Osteoblast (primary cell): ENCODE measurements around the gene XIAP. TPM values are rescaled to one million over a fixed set of nuclear protein-coding genes. Genes with fewer than 3 reads are reported as not detected.

ENCODE experiments used
- DNase-seq: peaks from one replicate; pipeline ENCODE4 v3.0.0; 2011; ENCODE audit warnings: low spot score, mixed read lengths; ENCODE audit not compliant: insufficient read length; ENCODE audit errors: missing footprints
- H2AFZ ChIP-seq: 2 replicates; pipeline ENCODE4 v1.6.0; 2011; ENCODE audit warnings: mild to moderate bottlenecking, low read length
- H3K27ac ChIP-seq: 2 replicates; pipeline ENCODE4 v1.5.1; 2011; ENCODE audit warnings: mild to moderate bottlenecking, low read depth, low read length, moderate library complexity
- H3K27me3 ChIP-seq: 2 replicates; pipeline ENCODE4 v1.6.0; 2012; ENCODE audit warnings: mild to moderate bottlenecking, control low read depth, inconsistent platforms, low read length, moderate library complexity; ENCODE audit not compliant: insufficient read depth
- H3K36me3 ChIP-seq: 2 replicates; pipeline ENCODE4 v1.5.1; 2011; ENCODE audit warnings: mild to moderate bottlenecking, low read length, control low read depth, moderate library complexity; ENCODE audit not compliant: insufficient read depth
- H3K4me1 ChIP-seq: 2 replicates; pipeline ENCODE4 v1.5.1; 2011; ENCODE audit warnings: mild to moderate bottlenecking, low read length, control low read depth, moderate library complexity; ENCODE audit not compliant: insufficient read depth
- H3K4me2 ChIP-seq: 2 replicates; pipeline ENCODE4 v1.6.0; 2011; ENCODE audit warnings: mild to moderate bottlenecking, low read length; ENCODE audit not compliant: insufficient read depth
- H3K4me3 ChIP-seq: fragments of 200-600 bp; sonication (generic); 3 replicates; pipeline ENCODE4 v1.5.1; 2012; ENCODE audit warnings: mild to moderate bottlenecking, low read length, inconsistent platforms; ENCODE audit not compliant: insufficient read depth
- H3K79me2 ChIP-seq: 2 replicates; pipeline ENCODE4 v1.6.0; 2012; ENCODE audit warnings: mild to moderate bottlenecking, low read length, control low read depth, inconsistent platforms; ENCODE audit not compliant: insufficient read depth
- H3K9me3 ChIP-seq: 2 replicates; pipeline ENCODE4 v1.5.1; 2011; ENCODE audit warnings: low read depth, low read length, control low read depth
- H4K20me1 ChIP-seq: 2 replicates; pipeline ENCODE4 v1.6.0; 2012; ENCODE audit warnings: mild to moderate bottlenecking, low read length, control low read depth; ENCODE audit not compliant: insufficient read depth
- CTCF ChIP-seq: IDR thresholded peaks from 2 replicates; pipeline ENCODE4 v1.5.1; 2011; ENCODE audit warnings: mild to moderate bottlenecking, low read depth, low read length, moderate library complexity; ENCODE audit errors: extremely low read depth
- total RNA-seq: library from RNA; depleted of rRNA; stranded (reverse); fragments of >200 nt; gene quantifications from 2 replicates; pipeline ENCODE4 v1.2.3, GENCODE V29; 2012

The XIAP gene
- total RNA-seq, 1 donor, result 45.6 TPM

- no peaks in the 10 kb centered on the region for H4K20me1 ChIP-seq
- DNase-seq, result no peak
- no peaks in the 10 kb centered on the region for H3K4me1 ChIP-seq
- H3K4me3 ChIP-seq, result no peak overlapping the region
- H3K4me2 ChIP-seq, result no peak overlapping the region
- no peak overlapping the region for H3K27ac ChIP-seq
- no peak overlapping the region for H2AFZ ChIP-seq
- peaks cover 5% of the 10 kb centered on the region for H3K36me3 ChIP-seq
- no peaks in the 10 kb centered on the region for H3K27me3 ChIP-seq
- no peaks in the 10 kb centered on the region for H3K9me3 ChIP-seq
- no peaks in the 10 kb centered on the region for H3K79me2 ChIP-seq
- TF ChIP-seq CTCF, result no peak
Measured at GRCh38 chrX:123909523-123909922, 49.7 kb downstream of the XIAP start.

- Histone ChIP-seq H3K4me2 (no peak overlapping the region), H3K36me3 (no peaks in the 10 kb centered on the region), H3K79me2 (no peaks in the 10 kb centered on the region), H3K4me3 (no peak overlapping the region), H3K27me3 (no peaks in the 10 kb centered on the region), H4K20me1 (no peaks in the 10 kb centered on the region), H2AFZ (no peak overlapping the region), H3K9me3 (no peaks in the 10 kb centered on the region), H3K27ac (no peak overlapping the region), H3K4me1 (no peaks in the 10 kb centered on the region)
- no peak for DNase-seq
- TF ChIP-seq CTCF, result no peak
Measured at GRCh38 chrX:123917069-123917468, 57.2 kb downstream of the XIAP start.

GRCh38 chrX:123918106-123918721 lies 58.4 kb downstream of the XIAP start:
- Histone ChIP-seq H3K79me2 (no peaks in the 10 kb centered on the region), H3K27ac (no peak overlapping the region), H3K36me3 (no peaks in the 10 kb centered on the region), H3K27me3 (no peaks in the 10 kb centered on the region), H4K20me1 (no peaks in the 10 kb centered on the region), H3K4me1 (no peaks in the 10 kb centered on the region), H3K9me3 (no peaks in the 10 kb centered on the region), H3K4me3 (no peak overlapping the region), H3K4me2 (no peak overlapping the region), H2AFZ (no peak overlapping the region)
- TF ChIP-seq CTCF, result no peak
- DNase-seq, result peak; percentile 44

- H3K27ac ChIP-seq, result no peak overlapping the region
Measured at GRCh38 chrX:123920105-123920785, 60.4 kb downstream of the XIAP start.

More at GRCh38 chrX:123920105-123920785, 60.4 kb downstream of the XIAP start:
- no peak for TF ChIP-seq CTCF
- Histone ChIP-seq H4K20me1 (no peaks in the 10 kb centered on the region), H3K4me2 (no peak overlapping the region), H3K36me3 (no peaks in the 10 kb centered on the region), H3K9me3 (no peaks in the 10 kb centered on the region), H2AFZ (no peak overlapping the region), H3K4me1 (no peaks in the 10 kb centered on the region), H3K79me2 (no peaks in the 10 kb centered on the region), H3K4me3 (no peak overlapping the region), H3K27me3 (no peaks in the 10 kb centered on the region)
- DNase-seq, result peak; percentile 90
